Measurements from ENCODE around the gene ABCF1. TPM values are rescaled to one million over a fixed set of nuclear protein-coding genes. Genes with fewer than 3 reads are reported as not detected.
A peak's percentile ranks its signal among the peaks of the same experiment; 100 is the strongest.

Gene ABCF1
- total RNA-seq, 4 donors from 2014 or later, result 39.0 to 60.8 (median 51.4) TPM

- peak overlapping the region in 3 of 4 donors; percentile 68 to 84 (median 68) for H3K4me3 ChIP-seq
- H3K9me3 ChIP-seq, result no peaks in the 10 kb centered on the region
- intact Hi-C loops (cut with DNase I), result loop anchor here (5.0 kb wide), 1 partner anchor 131 kb away; no protein-coding TSS in a partner anchor
- DNase-seq (ENCODE audit: extremely low spot score), result no peak
- H3K27me3 ChIP-seq, result no peaks in the 10 kb centered on the region
- peaks cover 56 to 65% (median 60%) of the 10 kb centered on the region in 4 donors for H3K4me1 ChIP-seq
- peak overlapping the region; percentile 90 to 98 (median 96) for H3K27ac ChIP-seq (replicated peaks in 1 of 4)
- no peak for TF ChIP-seq EP300 (IDR thresholded peaks at IDR 0.05)
- no peak for TF ChIP-seq POLR2AphosphoS5 (IDR thresholded peaks at IDR 0.05)
- TF ChIP-seq, protein P1, sequence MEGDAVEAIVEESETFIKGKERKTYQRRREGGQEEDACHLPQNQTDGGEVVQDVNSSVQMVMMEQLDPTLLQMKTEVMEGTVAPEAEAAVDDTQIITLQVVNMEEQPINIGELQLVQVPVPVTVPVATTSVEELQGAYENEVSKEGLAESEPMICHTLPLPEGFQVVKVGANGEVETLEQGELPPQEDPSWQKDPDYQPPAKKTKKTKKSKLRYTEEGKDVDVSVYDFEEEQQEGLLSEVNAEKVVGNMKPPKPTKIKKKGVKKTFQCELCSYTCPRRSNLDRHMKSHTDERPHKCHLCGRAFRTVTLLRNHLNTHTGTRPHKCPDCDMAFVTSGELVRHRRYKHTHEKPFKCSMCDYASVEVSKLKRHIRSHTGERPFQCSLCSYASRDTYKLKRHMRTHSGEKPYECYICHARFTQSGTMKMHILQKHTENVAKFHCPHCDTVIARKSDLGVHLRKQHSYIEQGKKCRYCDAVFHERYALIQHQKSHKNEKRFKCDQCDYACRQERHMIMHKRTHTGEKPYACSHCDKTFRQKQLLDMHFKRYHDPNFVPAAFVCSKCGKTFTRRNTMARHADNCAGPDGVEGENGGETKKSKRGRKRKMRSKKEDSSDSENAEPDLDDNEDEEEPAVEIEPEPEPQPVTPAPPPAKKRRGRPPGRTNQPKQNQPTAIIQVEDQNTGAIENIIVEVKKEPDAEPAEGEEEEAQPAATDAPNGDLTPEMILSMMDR (IDR thresholded peaks at IDR 0.05), result no peak
- TF ChIP-seq POLR2A (IDR thresholded peaks at IDR 0.05; ENCODE audit: low read depth), result no peak
- peaks cover 12 to 24% (median 20%) of the 10 kb centered on the region in 4 donors for H3K36me3 ChIP-seq
Measured at GRCh38 chr6:30613251-30614043, 42.2 kb downstream of the ABCF1 start.

DNA sequence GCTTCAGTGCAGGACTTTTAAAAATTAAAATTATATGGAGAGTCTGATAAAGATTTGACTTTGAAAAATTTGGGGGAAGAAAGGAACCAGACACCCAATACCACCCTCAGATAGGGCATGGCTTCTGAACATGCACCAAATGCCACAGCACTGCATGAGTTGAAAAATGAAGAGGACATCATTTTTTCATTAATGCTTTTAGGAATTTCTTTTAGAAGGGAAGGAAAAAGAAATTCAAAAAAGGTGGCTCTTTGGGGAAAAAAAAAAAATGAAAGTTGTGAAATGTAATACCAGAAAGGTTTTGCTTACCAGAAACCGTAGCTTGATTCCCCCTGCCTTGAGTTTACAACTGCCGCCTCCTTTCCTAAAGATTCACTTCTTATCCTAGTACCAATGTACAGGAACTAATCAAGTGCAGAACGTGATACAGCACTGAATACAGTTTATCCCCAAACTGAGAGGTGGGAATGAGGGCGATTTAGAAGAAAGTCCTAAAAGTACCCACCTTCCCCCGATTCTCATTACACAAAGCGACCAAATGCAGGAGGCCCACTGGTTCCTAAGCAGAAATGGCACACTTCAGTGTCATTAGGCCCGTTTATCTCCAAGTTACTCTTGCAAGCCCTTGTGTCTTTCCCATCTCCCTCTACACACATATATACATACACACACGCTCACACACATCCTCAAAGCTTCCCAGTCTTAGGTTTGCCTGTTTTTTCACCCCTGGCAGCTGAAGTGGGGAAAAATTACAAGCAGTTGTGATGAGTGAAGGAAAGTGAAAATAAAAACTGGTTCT lies 43.0 kb downstream of the ABCF1 start:
- H3K4me1 ChIP-seq, result peaks cover 64 to 68% (median 65%) of the 10 kb centered on the region in 4 donors
- peaks cover 8 to 19% (median 13%) of the 10 kb centered on the region in 4 donors for H3K36me3 ChIP-seq
- WGBS, result 25% methylated on average over 8 of the region's 8 CpGs
- intact Hi-C loops (cut with DNase I), result loop anchor here (5.0 kb wide), 1 partner anchor 132 kb away; no protein-coding TSS in a partner anchor
- TF ChIP-seq POLR2A (IDR thresholded peaks at IDR 0.05; ENCODE audit: low read depth) (no peak), POLR2AphosphoS5 (IDR thresholded peaks at IDR 0.05) (no peak)
- no peak for DNase-seq (ENCODE audit: extremely low spot score)
- no peaks in the 10 kb centered on the region for H3K27me3 ChIP-seq
- H3K9me3 ChIP-seq, result no peaks in the 10 kb centered on the region
- peak overlapping the region; percentile 90 to 98 (median 96) for H3K27ac ChIP-seq (replicated peaks in 1 of 4)
- H3K4me3 ChIP-seq, result peak overlapping the region; percentile 68 to 91 (median 76)

GRCh38 chr6:30614843-30615218 lies 43.6 kb downstream of the ABCF1 start:
- Histone ChIP-seq H3K9me3 (no peaks in the 10 kb centered on the region), H3K4me1 (peaks cover 59 to 68% (median 64%) of the 10 kb centered on the region in 4 donors), H3K36me3 (peaks cover 8 to 24% (median 14%) of the 10 kb centered on the region in 4 donors), H3K4me3 (peak overlapping the region; percentile 68 to 91 (median 76)), H3K27ac (replicated peaks in 1 of 4) (peak overlapping the region; percentile 90 to 98 (median 96)), H3K27me3 (no peaks in the 10 kb centered on the region)
- intact Hi-C loops (cut with DNase I), result loop anchor here (5.0 kb wide), 1 partner anchor 133 kb away; no protein-coding TSS in a partner anchor
- peak; percentile 95 for DNase-seq (ENCODE audit: extremely low spot score)
- TF ChIP-seq POLR2A (IDR thresholded peaks at IDR 0.05; ENCODE audit: low read depth), result no peak
- TF ChIP-seq, protein P1 (IDR thresholded peaks at IDR 0.05), result peak in 1 of 3 experiments; percentile 11
- peak in 1 of 2 donors; percentile 99 for TF ChIP-seq POLR2AphosphoS5 (IDR thresholded peaks at IDR 0.05)
- TF ChIP-seq EP300 (IDR thresholded peaks at IDR 0.05), result no peak
- 0% methylated on average over 6 of the region's 6 CpGs for WGBS

- peaks cover 54 to 62% (median 59%) of the 10 kb centered on the region in 4 donors for H3K4me1 ChIP-seq
Measured at GRCh38 chr6:30615219-30615957, 44.1 kb downstream of the ABCF1 start.

More at GRCh38 chr6:30615219-30615957, 44.1 kb downstream of the ABCF1 start:
- Histone ChIP-seq H3K27me3 (no peaks in the 10 kb centered on the region), H3K9me3 (no peaks in the 10 kb centered on the region), H3K27ac (replicated peaks in 1 of 4) (peak overlapping the region; percentile 90 to 98 (median 96)), H3K4me3 (peak overlapping the region; percentile 68 to 91 (median 76)), H3K36me3 (peaks cover 11 to 30% (median 20%) of the 10 kb centered on the region in 4 donors)
- under 1% methylated on average over 10 of the region's 10 CpGs for WGBS
- TF ChIP-seq EP300 (IDR thresholded peaks at IDR 0.05), result no peak
- TF ChIP-seq, protein P1 (IDR thresholded peaks at IDR 0.05), result no peak
- intact Hi-C loops (cut with DNase I), result no loop called here
- no peak for DNase-seq (ENCODE audit: extremely low spot score)

All from esophagus muscularis mucosa (tissue), 4 donors.